NCI-H524 (cell line): ENCODE measurements around the gene ZIC4.

Experiments used
- DNase-seq, 2 experiments: peaks; one replicate each; lab custom pipeline; 2025; lab: John Stamatoyannopoulos, UW

ZIC4 gene

DNA sequence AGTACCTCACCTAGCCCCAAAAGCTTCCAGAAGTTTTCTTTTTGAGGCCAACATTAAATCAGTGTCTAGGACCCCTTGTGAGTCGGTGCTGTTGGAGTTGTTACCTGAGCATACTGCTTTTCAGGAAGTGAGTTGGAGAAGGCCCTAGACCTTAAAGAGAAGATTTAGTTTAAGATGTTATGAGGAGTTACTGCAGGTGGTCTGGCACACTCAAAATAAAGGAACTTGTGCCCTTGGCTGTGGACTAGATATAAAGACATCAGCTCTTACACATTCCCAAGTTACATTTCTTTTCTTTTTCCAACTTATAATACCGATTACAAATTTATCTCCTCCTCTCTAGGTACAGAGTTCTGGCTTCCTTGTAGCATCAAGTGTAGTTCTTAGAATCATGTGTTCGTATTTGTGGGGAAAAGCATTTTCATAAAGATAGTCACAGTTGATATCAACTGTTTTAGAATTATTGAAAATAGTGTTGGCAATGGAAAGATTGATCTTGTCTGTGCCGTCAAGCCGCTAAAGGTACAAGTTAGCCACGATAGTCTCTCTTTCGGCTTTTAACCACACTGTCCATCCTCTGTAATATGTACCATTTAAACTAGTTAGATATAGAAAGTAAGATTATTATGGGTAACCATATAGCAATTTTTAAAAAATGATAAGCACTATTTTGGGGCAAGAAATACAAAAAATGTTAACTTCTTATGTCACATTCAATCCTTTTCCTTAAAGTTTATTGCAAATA lies 11.4 kb upstream of the ZIC4 start:
- DNase-seq, result no peak

DNA sequence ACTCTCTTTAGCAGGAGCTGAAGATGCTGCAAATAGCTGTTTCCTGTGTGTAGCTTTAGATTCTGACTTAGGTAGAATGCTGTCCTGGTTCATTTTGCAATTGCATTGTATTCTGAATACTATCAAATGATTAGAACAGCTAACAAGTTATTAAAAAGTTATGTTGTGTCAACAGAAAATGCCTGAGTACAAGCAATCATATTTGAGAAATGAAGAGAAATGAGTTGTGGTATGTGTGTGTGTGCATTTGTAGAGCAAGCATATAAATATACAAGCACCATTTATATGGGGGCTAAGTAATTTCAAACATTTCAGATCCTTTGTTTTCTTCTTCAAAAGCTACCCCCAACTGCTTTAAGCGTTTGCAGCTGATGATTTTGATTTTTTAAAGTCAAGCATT lies 10.6 kb upstream of the ZIC4 start:
- DNase-seq, result no peak

DNA sequence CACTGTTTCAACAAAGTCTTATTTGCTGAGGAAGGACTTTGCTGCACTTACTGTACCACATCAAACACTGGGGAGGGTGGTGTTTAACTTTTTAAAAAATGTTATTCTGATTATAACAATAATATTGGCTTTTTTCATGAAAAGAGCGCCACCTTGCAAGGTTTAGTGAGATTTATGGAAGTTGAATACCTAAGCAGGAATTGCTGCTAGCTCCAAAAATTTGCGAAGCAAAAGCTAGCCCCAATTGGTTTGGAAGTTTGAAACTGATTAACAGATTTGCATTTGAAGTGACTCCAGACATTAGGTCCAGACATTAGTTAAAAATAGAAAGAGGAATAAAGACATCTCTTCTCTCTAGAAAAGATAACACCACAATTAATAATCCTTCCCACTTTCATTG lies 9.5 kb upstream of the ZIC4 start:
- DNase-seq, result no peak

DNA sequence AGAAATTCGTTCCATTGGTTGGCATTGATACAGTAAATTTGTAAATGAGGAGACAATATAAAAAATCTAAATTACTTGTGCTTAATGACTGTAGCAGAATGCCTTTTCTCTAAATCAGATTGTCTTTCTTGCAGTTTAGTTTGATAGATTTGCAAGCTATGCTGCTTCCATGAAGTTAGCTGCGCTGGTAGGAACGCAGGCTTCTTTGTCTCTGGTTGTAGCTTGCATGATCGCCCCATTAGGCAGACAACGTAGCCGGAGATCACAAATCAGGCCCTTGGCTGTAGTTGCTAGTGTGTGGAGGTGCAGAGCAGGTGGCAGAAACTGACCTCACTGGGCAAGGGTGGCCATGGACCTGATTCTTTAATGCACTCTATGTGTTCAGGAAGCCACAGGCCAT lies 8.9 kb upstream of the ZIC4 start:
- DNase-seq, result no peak

DNA sequence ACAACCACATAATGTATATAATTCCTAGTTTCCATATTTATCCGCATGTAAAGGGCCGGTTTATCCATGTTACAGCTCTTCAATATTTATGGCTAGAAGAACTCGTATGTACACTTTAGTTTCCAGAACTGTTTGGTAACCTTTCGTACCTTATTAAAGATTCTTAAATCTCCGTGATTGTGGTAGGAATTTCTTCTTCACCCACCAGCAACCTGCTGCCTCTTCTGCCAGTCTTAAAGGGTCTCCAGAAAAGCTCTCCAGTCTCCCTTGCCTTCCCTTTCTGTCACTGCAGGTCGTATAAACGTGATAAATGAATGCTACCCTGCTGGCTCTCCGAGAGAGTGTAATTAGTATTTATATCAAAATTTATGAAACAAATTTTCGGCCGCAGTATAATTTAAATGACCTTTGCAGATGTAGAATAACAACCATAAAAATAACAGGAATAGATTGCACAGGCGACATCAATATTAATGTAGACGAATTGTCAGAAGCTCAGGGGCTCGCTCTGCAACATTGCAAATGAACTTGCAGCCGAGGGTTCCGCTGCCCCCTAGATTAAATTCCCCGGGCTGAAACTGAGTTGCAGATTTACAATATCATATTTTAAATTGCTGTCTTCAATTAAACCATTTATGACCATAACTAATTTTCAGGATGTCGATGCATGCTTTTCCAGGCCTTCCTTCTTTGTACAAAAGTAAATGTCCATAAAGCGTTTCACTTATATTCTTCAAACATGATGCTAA lies 8.2 kb upstream of the ZIC4 start:
- DNase-seq, result no peak

DNA sequence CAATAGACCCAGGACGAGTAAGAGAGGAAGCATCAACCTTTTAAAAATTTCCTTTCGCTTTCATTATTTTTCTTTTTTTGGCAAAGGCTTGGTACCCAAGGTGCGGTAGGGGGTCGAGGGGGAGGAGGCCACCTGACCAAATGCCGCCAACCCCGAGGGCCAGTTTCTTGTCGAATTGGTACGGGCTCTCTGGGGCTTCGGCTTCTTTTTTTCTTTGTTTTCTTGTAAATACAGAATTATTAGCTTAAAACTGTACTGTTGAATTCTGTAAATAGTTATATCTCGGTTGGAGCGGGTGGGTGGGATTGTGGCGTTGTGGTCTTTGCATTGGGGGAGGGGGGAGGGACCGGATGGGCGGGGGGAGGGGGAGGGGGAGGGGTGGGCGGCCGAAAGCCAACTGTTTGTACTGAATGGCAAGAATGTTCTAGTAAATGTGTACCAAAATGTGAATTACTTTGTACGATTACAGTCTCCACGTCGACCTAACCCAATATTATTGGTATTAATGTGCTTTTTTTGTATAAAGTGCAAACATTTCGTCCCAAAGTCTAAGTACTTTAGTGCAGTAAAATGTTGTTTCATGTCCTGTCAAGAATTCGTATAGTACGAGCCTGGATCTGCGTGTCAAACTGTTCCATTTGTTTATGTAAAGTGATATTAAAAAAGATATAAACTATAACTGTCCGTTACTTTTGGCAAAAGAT lies 7.5 kb upstream of the ZIC4 start:
- DNase-seq, result no peak

DNA sequence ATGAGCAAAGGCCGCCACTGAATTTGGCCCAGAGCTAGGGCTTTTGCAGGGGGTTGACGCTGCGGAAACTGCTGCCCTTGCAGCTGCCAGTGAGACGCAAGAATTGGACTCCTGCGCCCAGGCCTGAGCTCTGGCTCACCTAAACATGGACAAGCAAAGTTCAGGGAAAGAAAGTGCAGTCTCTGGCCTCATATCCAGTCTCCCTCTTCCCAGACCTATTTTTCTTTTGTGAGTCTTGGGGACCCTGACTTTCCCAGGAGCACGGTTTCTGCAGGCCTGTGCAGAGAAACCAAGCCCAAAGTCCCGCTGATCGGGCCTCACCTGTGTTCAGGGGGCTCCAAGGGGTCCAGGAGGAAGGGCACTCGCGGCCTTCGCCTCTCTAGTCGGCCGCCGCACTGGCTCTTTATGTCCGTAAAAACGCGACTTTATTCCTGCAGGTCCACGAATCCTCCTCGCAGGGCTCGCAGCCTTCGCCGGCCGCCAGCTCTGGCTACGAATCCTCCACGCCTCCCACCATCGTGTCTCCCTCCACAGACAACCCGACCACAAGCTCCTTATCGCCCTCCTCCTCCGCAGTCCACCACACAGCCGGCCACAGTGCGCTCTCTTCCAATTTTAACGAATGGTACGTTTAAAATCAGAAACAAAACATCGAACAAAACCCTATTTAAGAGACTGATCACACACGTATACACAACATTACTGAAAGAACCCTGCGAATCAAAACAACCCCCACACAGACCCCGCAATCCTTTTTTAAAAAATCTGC lies 6.8 kb upstream of the ZIC4 start:
- DNase-seq, result no peak

DNA sequence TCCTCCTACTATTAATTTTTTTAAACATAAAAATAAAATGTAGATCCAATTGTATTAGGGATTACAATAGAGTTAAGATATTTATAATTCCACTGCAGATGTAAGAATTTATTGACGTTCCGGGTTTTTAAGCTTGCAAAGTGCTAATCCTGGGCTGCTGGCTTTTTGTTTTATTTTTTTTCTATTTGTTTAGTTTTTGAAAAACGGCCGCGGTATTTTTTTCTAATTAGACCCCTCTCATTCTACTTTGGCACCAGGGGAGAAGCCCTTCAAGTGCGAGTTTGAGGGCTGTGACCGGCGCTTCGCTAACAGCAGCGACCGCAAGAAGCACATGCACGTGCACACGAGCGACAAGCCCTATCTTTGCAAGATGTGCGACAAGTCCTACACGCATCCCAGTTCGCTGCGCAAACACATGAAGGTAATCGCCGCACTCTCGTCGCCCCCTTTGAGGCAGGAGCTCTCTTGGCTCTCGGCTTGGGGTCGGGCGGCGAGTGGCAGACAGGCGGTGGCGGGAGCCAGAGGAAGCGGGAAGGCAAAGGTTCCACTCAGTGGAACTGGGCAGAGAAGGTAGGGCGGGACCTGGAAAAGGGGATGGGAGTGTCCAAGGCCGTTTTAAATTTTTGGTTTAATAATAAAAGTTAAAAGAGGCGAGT lies 6.0 kb upstream of the ZIC4 start:
- DNase-seq, result no peak

DNA sequence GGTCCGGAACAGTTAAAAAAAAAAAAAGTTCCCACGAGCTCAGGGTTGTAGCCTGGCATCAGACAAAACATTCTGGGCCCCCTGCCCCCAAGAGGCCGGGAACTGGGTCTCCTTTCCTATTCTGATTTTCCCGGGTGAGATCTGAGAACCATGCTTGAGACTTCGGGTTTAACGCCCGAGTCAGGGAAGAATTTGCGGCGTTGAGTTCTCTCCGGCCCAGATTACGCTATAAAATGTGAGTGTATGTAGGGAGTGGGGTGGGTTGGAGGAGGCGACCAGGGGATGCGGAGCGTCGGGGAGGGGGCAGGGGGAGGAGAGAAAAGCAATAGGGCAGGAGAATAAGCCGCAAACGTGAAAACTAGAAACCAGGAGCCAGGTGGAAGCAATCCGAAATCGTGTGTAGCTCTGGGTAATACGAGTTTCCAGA lies 5.5 kb upstream of the ZIC4 start:
- DNase-seq, result peak in 1 of 2 experiments; percentile 54

DNA sequence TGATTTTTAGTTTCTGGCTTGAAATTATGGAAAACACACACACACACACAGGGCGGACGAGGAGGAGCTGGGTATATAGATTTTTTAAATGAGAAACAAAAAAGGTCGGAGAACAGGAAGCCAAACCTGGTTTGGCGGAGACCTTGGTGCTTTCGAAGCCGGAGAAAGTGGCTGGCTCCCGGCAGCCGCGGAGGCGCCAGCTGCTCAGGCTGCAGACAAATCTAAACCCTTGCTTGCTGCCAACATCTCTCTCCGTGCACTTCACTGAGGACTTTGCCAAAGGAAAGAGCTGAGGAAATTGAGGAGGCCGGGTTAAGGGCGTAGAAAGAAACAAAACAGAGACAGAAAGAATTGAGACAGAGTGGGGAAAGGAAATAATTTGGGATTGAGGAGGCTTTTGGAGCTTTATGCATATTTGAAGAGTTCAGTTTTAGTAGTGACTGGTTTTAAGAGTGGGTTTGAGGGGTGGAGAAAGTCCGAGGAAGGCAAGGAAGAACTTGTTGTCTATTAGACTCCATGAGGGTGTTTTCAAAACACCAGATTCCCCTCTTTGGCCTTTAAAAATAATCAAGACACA lies 5.0 kb upstream of the ZIC4 start:
- DNase-seq, result peak; percentile 26 to 69

DNA sequence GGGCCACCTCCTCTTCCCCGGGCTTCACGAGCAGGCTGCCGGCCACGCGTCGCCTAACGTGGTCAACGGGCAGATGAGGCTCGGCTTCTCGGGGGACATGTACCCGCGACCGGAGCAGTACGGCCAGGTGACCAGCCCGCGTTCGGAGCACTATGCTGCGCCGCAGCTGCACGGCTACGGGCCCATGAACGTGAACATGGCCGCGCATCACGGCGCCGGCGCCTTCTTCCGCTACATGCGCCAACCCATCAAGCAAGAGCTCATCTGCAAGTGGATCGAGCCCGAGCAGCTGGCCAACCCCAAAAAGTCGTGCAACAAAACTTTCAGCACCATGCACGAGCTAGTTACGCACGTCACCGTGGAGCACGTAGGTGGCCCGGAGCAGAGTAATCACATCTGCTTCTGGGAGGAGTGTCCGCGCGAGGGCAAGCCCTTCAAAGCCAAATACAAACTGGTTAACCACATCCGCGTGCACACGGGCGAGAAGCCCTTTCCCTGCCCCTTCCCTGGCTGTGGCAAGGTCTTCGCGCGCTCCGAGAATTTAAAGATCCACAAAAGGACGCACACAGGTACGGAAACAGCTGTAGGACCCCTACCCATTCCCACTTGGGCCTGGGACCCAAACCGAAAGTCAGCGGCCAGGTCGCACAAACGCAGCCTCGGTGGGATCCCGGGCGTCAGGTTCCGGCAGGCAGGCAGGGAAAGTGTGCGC lies 4.3 kb upstream of the ZIC4 start:
- DNase-seq, result peak; percentile 64 to 65

DNA sequence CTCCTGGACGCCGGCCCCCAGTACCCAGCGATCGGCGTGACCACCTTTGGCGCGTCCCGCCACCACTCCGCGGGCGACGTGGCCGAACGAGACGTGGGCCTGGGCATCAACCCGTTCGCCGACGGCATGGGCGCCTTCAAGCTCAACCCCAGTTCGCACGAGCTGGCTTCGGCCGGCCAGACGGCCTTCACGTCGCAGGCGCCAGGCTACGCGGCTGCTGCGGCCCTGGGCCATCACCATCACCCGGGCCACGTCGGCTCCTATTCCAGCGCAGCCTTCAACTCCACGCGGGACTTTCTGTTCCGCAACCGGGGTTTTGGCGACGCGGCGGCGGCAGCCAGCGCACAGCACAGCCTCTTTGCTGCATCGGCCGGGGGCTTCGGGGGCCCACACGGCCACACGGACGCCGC lies 3.8 kb upstream of the ZIC4 start:
- DNase-seq, result no peak

DNA sequence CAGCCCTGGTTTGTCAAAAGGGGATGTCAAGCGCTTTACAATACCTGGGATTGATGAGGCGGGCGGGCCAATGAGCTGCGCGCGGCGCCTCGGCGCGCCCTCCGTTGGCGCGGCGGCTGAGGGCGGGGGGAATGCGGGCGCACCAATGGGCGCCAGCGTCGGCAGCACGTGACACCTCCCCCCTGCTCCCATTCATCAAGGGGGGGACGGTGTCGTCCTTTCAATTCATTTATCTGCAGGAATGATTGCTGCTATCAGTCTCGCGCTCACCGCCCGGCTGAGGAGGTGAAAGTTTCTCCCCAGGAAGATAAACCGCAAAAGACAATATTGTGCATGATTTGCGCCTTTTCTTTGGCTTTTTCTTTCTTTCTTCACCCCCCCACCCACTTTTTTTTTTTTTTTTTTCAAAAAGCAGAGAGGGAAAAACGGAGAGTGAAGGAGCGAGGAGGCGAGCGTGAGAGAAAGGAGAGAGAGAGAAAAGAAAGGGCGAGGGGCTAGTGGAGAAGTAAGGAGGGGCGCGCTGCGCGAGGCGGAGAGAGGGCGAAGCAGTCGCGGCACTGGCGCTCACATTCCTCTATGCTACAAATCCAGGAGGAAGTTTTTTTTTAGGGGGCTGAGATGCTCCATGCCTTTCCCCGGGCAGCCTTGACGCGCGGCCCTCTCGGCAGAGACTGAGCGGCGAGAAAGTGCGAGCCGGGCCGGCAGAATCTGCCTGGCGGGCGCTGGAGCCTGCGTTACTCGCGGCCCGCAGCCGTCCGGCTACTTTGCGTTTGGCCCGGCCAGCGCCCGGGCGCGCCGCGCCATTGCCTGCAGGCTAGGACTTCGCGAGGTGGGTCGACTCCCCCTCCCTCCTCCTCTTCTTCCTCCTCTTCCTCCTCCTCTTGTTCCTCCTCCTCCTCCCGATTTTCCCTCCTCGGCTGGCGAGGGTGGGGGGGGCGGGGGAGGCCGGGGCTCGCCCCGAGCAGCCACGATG lies 3.1 kb upstream of the ZIC4 start, which contains the start of gene ZIC1:
Gene ZIC1, plus strand, starts transcription at position 223 of the 973 bp plus-strand sequence. Its CDS starts 748 bp downstream, at position 971.
- peak; percentile 93 to 94 for DNase-seq

DNA sequence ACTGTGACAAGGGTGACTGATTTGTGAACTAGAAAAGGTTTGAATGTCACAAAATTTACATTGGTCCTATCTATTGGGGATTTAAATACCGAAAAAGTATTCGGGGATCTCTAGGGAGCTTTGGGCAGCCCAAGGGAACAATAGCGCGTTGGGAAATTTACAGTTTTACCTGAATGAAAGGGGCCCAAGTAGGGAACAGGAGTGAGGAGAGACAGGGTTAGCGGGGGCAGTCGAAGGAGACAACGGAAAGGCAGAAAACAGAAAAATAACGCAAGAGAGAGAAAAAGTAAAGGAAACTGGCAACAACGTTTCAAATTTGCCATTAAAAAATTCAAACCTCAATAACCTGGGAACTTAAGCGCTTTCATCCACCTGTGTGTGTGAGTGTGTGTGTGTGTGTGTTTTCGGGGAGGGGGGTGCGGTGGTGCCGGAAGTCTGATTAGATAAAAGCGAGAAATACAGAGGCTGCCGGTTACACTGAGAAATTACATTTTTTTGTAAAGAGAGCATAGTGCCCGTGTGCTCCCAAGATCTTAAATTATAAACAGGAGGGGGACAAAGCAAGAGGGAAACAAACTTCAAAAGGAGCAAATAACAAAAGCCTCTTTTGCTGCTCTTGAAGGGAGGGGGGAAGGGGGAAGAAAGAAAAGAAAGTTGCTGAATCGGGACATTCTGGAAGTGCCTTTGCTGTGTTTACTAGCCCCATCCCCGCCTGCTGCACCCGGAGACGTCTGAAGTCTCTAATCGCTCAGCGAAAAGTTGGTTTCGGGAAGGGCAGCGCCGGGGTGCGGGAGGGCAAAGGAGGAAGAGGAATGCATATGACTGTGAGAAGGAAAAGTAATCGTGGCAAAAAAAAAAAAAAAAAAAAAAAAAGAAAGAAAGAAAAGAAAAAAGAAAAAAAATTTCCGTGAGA lies 2.1 kb upstream of the ZIC4 start:
- DNase-seq, result peak; percentile 40 to 59

DNA sequence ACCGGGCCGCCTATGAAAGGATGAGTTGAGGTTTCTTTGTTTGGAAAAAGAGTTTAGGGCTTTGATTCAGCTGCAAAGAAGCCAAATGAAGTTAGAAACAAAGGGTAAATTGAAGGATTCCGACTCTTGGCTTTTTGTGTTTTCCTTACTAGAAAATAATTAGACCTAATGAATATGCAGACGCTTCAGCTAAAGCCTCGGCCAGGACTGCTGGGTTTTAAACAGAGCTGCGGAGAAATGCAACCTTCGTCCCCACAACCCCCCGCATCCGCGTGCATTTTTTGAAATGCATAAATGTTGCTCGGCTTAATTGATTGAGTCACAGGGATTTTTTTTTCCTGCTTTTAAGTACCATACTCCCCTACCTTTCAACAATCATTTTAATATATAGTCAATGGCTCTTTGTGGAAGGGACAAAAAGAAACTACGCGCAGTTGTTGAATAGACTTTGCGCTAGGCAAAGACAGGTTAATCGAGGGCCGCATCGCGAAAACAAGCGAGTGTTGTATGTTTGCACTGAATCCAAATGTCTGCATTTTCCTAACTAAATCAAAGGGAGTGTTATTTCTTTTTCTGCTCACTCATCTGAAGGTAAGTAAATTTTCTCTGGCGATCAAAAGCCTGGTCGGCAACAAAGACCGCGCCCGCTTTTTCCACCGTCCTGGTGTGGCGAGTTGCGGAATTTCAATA lies 1.3 kb upstream of the ZIC4 start:
- no peak for DNase-seq

DNA sequence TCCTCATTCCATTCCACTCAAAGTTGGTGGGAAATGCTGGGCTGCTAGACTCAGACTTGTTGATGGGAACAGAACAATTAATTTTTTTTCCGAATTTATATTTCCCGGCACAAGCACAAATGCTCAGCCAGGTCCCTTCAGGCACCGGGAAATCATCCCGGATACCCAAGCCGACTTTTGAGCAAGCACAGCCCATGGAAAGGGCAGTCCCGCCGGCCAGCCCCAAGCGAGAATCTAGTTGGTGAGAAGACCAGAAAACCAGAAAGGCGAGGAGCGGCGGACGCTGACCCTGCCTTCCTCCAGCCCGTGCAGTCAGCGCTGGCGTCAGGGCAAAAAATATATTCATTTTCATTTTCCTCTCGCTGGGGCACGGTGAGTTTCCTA lies 763 bp upstream of the ZIC4 start:
- no peak for DNase-seq

DNA sequence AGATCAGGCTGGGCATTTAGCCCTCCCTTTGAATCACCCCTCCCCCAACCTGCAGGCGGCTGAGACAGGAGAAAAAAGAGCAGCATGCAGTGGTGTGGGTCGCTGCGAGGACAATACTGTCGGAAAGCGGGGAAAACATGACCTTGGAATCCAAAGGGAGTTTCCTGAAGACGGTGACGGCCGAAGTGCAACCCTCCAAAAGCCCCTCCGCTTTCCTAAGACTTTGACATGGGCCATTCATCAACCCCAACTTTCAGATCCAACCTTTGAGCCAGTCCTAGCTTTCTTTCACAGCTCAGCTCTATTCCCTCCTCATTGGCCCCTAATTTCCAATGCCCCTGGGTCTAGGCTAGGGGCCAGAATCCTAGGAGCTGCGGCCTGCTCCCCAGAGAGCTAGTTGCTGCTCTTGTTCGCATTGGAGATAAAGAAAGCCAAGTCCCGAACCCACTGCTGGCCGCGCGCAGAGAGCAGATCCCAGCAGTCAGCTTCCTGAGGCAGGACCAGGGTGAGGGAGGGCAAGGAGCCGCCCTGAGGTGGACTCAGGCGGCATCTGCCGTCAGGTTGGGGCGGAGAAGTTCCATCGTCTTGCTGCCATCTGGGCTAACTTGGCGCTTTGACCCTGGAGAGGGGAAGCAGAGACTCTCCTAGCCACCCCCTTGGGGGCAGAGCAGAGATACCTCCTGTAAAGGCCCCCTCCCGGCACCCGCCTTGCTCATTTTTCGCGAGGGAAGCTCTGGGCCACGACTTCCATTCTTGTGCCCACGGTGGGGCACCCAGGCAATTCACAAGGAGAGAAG lies 914 bp downstream of the ZIC4 start:
- no peak for DNase-seq
